ENCODE measurements around the gene PI4K2B.
"Not testable (repeated sequence)": the region's sequence is repeated elsewhere in the genome, so short reads cannot be mapped to it uniquely, and the experiment has no call there.

PI4K2B gene

DNA sequence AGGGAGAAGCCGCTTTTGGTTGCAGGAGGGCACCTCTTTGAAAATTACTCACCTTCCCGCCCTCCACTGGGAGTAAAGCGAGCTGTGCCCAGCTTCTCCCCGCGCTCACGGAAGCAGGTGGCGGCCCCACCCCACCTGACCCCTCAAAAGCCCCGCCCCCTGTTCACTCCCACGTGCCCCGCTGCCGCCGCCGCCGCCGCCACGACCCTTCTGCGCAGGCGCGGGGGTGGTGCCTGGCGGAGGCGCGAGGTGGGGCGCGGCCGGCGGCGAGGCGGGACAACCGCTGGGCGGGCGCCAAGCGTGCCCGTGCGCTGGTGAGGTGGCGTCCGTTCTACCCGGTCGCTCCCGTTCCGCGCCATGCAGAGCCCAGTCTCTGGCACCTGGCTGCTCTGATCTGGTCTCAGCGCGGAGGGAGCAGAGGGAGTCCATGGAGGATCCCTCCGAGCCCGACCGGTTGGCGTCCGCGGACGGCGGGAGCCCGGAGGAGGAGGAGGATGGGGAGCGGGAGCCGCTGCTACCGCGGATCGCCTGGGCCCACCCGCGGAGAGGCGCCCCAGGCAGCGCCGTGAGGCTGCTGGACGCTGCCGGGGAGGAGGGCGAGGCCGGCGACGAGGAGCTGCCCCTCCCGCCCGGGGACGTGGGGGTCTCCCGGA, at the start of gene PI4K2B:
Gene PI4K2B (plus strand): TSS at position 297 of the 653 bp plus-strand sequence. CDS start 131 bp downstream, at position 428.
- DNase-seq: peak; percentile 94

DNA sequence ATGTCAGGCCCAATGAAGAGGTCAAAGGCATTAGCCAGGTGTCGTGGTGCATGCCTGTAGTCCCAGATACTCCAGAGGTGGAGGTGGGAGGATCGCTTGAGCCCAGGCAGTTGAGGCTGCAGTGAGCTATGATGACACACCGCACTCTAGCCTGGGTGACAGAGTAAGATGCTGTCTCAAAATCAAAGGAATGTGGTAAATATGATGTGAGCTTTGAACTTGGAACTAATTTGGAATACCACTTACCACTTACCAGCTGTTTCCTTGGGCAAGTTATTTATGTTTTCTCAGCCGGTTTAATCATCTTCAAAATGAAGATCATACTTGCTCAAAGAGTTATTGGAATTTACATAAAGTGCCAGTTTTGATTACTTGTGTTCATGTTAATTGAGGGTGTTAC, 49.8 kb upstream of the PI4K2B start:
- no peak for DNase-seq

DNA sequence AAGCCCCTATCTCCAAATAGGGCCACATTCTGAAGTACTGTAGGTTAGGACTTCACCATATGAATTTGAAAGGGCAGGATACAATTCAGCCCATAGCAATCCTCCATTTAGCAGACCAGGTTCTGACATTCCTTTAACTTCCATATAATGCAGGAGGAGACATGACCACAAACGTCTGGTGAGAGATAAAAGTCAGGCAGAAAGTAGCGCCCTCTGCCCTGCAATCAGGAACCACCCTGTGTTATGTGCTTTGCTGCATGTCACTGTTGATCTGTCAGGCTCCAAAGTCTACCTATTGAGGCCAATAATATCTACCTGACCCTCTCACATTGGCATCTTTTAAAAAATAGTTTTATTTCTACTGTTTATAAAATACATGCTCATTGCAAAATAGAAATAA, 43.4 kb upstream of the PI4K2B start:
- no peak for DNase-seq

DNA sequence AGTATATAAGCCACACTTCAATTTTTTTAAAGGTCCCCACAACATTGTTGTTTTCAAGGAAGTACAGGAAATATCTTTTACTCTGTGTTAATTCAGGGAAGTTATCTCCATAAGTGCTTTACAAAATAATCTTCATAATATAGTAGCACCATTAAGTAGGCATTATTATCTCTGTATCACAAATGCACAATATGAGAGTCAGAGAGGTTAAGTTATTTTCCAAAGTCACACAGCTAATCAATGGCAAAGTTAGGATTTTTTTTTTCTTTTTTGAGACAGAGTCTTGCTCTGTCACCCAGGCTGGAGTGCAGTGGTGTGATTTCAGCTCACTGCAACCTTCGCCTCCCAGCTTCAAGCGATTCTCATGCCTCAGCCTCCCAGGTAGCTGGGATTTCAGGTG, 35.1 kb upstream of the PI4K2B start:
- DNase-seq: no peak

DNA sequence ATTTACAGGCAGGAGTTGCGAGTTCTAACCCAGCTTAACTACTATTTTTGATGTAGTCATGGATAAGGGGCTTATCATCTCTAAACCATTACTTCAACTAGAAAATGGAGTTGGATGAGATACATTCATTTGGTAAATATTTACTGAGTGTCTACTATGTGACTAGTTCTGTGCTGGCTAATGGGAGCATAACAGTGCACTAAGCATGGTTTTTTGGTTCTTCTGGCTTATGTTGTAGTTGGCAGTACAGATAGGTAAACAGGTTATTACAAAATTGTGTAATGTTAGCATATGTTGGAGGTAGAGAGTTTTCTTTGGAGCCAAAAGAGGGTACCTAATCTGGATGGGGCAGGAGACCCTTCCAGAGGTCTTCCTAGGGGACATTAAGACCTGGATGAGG, 25.8 kb upstream of the PI4K2B start:
- DNase-seq: no peak

DNA sequence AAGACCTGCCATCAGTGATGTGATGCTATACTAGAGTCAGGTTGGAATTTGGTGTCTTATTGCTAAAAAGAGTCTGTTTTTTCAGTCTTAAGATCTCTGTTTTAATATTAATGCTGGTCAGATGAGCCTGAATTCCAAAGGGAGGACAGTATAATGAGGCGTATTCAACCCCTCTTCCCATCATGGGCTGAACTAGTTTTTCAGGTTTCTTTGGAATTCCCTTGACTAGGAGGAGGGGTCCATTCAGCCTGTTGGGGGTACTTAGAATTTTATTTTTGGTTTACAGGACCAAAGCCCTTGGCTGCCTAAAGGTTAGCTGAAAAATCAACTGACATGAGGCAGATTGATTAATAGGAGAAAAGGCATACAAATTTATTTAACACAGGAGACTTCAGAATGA, 24.1 kb upstream of the PI4K2B start:
- no peak for DNase-seq

DNA sequence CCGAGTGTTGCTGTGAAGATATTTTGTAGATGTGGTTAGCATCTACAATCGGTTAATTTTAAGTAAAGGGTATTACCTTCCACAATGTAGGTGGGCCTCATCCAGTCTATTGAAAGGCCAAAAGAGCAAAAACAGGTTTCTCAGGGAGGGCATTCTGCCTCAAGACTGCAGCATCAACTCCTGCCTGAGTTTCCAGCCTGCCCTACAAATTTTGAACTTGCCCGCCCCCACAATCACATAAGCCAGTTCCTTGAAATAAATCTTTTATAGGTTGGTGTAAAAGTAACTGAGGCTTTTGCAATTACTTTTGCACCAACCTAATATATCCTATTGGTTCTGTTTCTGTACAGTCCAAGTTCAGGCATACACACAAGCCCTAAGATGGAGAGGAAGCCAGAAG, 22.1 kb upstream of the PI4K2B start:
- no peak for DNase-seq

DNA sequence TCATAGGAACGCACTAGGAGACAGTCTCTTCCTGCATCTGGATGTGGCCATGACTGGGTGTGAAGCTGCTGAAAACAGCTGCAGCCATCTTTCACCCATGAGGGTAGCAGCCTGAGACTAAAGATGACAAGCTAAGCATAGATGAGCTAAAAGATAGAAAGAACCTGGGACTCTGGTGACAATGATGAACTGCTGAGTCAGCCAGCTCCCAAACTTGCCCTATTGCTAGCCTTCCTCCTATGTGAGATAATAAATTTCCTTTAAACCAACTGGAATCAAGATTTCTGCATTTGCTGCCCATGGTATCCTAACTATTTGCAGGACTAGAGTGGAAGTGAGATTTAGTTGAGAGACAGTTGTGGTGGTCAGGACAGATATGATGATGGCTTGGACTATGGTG, 21.0 kb upstream of the PI4K2B start:
- no peak for DNase-seq

DNA sequence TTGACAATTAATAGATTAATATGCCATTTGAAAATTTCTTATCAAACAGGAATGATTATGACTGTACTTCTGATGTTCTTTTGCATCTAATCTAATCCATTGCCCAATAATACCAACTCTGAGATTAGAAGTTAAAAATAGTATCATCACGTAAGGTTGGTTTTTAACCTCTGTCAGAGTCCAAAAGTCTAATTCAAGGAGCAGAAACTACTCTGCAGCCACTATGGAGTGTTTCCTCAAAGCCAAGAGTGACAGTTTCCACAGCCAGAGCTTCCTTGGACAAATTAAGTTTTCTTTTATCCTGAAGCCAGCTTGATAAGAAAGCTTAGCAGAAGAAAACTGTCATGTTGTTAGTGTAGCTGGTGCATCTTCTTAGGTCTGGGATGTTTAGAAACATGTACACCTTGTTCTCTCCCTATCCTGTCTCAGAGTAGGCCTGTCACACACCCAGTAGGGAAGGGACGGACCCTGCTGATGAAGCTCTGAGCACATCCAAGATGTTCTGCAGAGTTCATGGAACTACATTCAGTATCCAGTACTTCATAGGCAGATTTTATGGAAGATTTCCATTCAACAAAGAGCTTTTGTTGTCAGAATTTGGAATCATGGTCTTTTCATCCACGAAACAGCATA, 20.4 kb upstream of the PI4K2B start:
- no peak for DNase-seq

DNA sequence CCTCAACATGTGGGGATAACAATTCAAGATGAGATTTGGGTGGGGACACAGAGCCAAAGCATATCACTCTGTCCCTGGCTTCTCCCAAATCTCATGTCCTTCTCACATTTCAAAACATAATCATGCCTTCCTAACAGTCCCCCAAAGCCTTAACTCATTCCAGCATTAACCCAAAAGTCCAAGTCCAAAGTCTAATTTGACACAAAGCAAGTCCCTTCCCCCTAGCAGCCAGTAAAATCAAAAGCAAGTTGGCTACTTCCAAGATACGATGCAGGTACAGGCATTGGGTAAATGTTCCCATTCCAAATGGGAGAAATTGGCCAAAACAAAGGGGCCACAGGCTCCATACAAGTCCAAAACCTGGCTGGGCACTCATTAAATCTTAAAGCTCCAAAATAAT, 19.1 kb upstream of the PI4K2B start:
- DNase-seq: not testable (repeated sequence)

DNA sequence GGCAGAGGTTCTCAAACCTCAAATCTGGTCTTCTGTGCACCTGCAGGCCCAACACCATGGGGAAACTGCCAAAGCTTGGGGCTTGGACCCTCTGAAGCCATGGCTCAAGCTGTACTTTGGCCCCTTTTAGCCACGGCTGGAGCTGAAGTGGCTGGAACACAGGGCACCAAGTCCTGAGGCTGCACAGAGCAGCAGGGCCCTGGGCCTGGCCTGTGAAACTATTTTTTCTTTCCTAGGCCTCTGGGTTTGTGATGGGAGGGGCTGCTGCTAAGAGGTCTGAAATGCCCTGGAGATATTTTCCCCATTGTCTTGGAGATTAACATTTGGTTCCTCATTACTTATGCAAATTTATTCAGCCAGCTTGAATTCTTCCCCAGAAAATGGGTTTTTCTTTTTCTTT, 18.3 kb upstream of the PI4K2B start:
- DNase-seq: no peak

DNA sequence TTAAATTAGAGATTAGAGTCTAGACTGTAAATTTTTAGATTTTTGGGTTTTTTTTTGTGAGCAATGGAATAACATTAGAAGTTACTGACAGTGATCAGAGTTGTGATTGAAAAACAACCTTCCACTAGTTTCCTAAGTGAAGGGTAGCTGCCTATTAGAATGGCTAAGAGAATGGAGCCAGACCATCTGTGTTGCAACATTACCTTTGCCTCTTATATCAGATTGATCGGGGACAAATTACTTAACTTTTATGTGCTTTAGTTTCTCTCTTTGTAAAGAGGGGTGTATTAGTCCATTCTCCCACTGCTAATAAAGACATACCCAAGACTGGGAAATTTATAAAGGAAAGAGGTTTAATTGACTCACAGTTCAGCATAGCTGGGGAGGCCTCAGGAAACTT, 12.5 kb upstream of the PI4K2B start:
- no peak for DNase-seq

DNA sequence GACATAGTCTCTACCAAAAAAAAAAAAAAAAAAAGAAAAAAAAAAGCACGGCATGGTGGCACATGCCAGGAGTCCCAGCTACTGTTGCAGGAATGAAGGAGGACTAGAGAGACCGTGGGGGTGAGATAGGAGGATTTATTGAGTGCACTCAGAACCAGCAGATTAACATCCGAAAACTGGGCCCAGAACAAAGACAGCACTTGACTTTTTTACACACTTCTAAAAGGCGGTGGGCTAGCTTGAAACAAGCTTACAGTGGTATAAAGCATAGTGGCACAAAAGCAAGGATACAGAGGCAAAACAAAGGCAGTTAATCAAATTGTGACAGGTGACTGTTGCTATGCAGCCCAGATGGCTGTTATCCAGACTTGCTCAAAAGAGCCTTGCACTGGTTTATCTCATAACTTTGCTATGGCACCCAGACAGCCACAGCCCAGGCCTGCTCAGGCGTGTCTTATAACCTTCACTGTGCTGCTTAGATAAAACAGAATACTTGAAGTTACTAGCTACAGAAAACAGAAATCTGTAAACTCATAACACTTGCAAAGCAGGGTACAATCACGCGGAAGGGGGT, 9.9 kb upstream of the PI4K2B start:
- peak; percentile 11 for DNase-seq

DNA sequence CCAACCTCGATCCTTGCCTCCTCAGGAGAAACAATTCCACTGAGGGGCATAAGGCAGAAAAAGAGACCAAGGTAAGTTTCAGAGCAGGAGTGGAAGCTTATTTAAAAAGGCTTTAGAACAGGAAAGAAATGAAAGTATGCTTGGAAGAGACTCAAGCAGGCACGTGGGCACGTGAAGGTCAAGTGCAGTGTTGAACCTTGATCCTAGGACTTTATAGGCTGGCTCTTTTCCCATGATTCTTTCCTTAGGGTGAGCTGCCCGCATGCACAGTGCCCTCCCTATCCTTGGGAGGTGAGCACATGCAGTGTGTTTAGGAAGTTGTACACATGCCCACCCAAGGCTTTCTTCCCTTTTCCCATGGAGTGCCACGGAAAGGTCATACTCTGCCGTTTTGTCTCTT, 4.0 kb upstream of the PI4K2B start:
- no peak for DNase-seq

DNA sequence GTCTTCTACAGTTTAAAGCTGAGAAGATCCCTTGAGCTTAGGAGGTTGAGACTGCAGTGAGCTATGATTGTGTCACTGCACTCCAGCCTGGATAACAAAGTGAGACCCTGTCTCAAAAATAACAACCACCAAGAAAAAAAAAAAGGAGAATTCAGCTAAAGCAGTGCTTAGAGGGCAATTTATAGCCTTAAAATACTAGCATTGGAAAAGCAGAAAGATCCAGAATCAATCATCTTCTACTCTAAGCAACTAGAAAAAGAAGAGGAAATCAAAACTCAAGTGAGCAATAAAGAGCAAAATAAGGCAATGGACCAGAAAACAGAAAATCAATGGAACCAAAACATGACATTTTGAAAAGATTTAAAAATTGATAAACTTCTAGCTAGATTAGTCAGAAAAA, 639 bp upstream of the PI4K2B start:
- no peak for DNase-seq

DNA sequence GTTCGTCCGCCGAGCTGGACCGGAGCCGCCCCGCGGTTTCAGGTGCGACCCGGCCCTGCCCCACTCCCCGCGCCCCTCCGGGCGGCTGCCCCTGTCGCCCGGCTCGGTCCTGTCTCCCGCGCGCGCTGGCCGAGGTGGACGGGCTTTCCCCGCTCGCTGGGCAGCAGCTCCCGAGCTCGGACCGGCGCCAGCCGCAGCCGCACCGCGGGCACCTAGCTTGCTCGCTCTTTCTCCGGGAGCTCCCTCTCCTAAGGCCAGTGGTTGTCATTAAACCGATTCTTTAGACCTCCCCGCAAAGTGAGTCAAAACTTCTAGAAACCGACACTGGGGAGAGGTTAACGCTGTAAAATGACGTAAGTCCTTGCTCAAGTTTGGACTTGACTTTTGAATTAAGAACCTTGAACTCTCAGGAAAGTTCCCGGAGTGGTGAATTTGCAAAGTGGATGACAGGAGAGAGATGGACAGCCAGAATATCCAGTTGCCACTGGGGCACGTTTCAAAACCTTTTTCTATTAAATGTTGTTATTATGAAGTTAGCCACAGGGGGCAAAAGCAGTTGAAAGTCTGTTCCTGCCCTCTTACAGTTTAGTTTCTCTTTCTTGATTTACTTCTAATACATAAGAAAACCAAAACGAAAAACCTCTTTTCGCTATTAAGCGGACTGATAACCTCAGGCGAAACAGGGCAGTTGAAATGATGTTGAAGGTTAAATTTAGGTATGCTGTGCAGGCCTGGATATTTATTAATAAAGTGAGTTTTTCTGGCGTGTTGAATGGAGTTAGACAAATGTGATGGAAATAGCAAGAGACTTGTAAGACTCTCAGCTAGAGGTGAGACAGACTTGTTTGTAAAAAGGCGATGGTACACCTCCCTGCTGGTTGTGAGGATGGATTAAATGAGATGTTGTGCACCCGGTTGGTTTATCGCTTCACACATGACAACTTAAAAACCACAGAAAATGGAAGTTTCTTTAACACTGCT, 847 bp downstream of the PI4K2B start:
- DNase-seq: peak; percentile 73

DNA sequence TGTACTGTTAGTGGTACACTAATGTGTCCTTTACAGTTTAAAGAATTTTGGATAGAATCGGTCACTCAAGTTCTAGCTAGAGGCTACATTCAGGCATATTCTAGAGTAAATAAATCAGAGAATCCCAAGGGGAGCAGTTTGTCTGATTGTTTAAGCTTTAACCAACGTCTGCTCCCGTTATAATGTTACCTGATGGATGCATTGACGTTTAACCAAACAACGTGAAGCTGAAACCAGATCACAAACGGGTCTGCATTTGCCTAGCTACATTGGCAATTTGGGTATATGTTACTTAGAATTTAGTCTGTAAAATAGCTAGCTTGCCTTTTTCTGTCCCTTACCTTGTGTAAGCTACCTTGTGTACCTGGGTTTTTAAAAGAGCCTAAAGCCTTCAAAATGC, 1.6 kb downstream of the PI4K2B start:
- DNase-seq: peak; percentile 60

DNA sequence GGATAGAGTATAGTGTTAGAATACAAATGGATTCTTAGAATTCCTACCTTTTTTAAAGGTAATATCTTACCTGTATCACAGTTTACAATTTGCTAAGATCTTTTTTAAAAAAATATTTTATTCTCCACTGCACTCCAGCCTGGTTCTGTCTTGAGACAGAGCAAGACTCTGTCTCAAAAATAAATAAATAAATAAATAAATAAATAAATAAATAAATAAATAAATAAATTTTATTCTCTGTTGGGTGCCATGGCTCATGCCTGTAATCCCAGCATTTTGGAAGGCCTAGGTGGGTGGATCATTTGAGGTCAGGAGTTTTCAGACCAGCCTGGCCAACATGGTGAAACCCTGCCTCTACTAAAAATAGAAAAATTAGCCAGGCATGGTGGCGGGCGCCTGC, 2.2 kb downstream of the PI4K2B start:
- DNase-seq: not testable (repeated sequence)

DNA sequence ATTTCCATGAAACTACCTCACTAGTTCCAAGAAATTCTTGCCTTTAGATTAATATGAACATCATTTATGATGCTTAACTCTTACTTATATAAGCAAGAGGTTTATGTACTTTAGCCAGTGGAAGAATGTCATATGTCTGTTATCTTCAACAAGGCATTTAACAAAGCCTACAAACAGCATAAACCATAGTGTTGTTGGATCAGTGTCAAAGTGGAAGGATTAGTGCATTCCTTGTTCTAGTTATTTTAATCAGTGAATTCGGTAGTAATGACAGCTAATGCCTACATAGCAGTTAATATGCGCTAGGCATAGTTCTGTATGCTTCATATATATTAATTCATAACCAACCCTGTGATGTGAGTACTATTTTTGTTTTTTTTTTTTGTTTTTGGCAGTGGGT, 3.1 kb downstream of the PI4K2B start:
- DNase-seq: no peak

DNA sequence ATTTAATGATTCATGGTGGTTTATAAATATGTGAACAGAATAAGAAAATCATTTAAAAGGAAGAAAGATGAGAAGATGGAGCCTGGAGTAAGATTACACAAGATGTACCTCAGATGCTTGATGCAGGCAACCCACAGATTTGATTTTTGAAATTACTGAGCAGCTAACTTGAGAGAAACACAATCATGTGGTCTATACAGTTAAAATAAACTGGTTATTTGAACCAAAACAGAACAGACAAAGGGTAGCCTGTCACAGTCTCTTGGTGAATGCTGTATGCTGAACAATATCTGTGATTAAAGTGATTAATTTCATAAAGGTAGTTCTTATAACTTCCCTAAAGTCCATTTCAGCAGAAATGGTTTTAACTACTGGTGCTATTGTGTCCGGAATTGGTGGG, 4.2 kb downstream of the PI4K2B start:
- no peak for DNase-seq

DNA sequence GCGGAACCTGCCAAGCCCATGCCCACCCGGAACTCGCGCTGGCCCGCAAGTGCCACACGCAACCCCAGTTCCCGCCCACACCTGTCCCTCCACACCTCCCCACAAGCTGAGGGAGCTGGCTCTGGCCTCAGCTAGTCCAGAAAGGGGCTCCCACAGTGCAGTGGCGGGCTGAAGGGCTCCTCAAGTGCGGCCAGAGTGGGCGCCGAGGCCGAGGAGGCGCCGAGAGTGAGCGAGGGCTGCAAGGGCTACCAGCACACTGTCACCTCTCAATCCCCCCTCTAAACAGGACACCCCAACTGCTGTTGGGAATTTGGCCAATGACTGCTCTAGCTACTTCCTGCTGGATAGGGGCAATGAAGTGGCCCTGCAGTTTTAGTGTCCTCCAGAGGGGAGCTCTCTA, 5.7 kb downstream of the PI4K2B start:
- not testable (repeated sequence) for DNase-seq

DNA sequence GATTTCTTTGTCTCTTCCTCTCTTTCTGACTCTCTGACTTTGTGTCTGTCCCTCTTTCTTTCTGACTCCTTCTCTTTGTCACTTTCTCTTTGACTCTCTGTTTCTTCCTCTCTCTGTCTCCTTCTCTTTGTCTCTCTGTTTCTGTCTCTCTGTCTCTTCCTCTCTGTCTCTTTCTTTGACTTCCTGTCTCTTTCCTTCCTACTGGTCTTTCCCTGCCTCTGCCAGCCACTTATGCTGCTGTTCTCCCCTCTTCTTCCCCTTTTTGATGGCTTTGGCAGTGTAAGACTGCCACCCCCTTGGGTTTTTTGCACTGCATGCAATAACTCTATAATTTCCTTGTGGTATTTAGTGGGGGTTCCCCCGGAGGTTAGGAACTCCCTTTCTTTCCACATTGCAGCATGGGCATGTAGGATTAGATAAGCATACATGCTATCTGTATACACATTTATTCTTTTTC, 6.9 kb downstream of the PI4K2B start:
- not testable (repeated sequence) for DNase-seq

DNA sequence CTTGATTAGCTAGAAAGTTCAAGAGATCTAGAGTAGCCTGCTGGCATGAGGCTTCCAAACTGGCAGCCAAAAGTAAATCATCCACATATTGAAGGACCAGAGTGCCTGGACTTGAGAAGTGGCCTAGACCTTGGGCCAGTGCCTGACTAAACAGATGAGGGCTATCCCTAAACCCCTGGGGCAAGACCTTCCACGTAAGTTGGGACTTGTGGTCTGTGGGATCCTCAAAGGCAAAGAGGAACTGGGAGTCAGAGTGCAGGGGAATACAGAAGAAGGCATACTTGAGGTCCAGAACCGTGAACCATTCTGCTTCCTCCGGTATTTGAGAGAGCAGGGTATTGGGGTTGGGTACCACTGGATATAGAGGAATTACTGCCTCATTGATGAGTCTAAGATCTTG, 8.4 kb downstream of the PI4K2B start:
- DNase-seq: not testable (repeated sequence)

Data from NCI-H69 (cell line).